HFFc6 (cell line): ENCODE measurements around the gene COX10. TPM values are rescaled to one million over a fixed set of nuclear protein-coding genes. Genes with fewer than 3 reads are reported as not detected.
A peak's percentile ranks its signal among the peaks of the same experiment; 100 is the strongest.

Source experiments
- DNase-seq: peaks from one replicate; pipeline ENCODE4 v3.0.0-alpha.2; 2018
- H3K27ac Mint-ChIP-seq: 2 replicates; pipeline ENCODE4 v1.8.0; 2020; ENCODE audit warnings: mild to moderate bottlenecking, mixed read lengths
- H3K27me3 Mint-ChIP-seq: 2 replicates; pipeline ENCODE4 v1.8.0; 2021; ENCODE audit warnings: mild to moderate bottlenecking, moderate library complexity, mixed read lengths; ENCODE audit not compliant: insufficient read depth
- H3K36me3 Mint-ChIP-seq: 2 replicates; pipeline ENCODE4 v1.8.0; 2021; ENCODE audit warnings: low read depth, mixed read lengths
- H3K4me1 Mint-ChIP-seq: 2 replicates; pipeline ENCODE4 v1.8.0; 2020; ENCODE audit warnings: low read depth, mixed read lengths
- H3K4me3 Mint-ChIP-seq: 2 replicates; pipeline ENCODE4 v1.8.0; 2020; ENCODE audit warnings: mild to moderate bottlenecking, moderate library complexity, mixed read lengths
- H3K9me3 Mint-ChIP-seq: 2 replicates; pipeline ENCODE4 v1.8.0; 2020; ENCODE audit warnings: mild to moderate bottlenecking, mixed read lengths
- CTCF ChIP-seq: fragments of 200-600 bp; sonication (generic); IDR thresholded peaks from 2 replicates; pipeline ENCODE4 v1.5.0; 2021; ENCODE audit warnings: antibody characterized with exemption, mild to moderate bottlenecking
- total RNA-seq, 6 experiments: library from RNA; stranded (reverse); fragmentation: NEBNext Ultra II Directional; extraction: Animal tissue kit (Norgen Biotek cat#: 25700); gene quantifications; 2 replicates in 1 of 6; 3 replicates in 5 of 6; pipeline ENCODE4 v1.2.3, GENCODE V29; 2021

COX10 gene
- total RNA-seq, 6 experiments from 2014 or later: 12.2 to 16.2 (median 14.8) TPM

DNA sequence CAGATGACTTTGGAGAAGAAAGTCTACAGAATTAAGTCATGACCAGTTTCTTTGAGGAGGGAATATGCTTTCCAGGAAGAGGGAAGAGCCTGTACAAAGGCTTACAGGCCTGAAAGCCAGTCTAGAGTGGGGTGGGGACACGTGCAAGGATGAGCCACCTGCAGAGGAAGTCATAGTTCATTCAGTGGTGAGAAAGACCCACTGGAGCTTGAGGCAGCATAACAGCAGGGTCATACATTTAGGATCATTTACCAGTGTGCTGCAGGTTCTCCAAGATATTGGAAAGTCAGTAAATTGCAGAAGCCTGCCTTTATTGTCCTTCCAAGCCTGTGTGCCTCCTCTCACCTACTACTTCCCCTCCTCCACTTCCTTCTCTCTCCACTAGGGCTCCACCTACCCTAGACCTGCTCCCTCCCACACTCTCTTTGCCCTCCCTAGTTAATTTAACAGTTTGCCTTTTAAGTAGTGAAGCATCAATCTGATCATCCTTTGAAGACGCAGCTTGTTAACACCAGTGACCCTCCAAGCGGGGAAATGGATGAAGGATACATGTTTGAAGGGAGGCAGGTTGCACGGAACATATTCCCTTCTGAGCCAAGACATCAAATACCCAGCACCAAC is 127.2 kb downstream of the COX10 start:
- H3K36me3 Mint-ChIP-seq: peaks cover 7% of the 10 kb centered on the region
- no peak overlapping the region for H3K27ac Mint-ChIP-seq
- H3K9me3 Mint-ChIP-seq: no peaks in the 10 kb centered on the region
- TF ChIP-seq CTCF: peak; percentile 46
- H3K4me1 Mint-ChIP-seq: peaks cover 6% of the 10 kb centered on the region; the same call in 1 of the 2 replicates
- peaks cover 2% of the 10 kb centered on the region for H3K27me3 Mint-ChIP-seq
- no peak for DNase-seq
- H3K4me3 Mint-ChIP-seq: no peak overlapping the region

GRCh38 chr17:14197057-14197456 is 127.8 kb downstream of the COX10 start:
- H3K4me1 Mint-ChIP-seq: peaks cover 4% of the 10 kb centered on the region; the same call in 1 of the 2 replicates
- no peak overlapping the region for H3K27ac Mint-ChIP-seq
- no peak for TF ChIP-seq CTCF
- peaks cover 2% of the 10 kb centered on the region for H3K27me3 Mint-ChIP-seq
- H3K36me3 Mint-ChIP-seq: peaks cover 4% of the 10 kb centered on the region
- DNase-seq: no peak
- H3K4me3 Mint-ChIP-seq: no peak overlapping the region
- H3K9me3 Mint-ChIP-seq: no peaks in the 10 kb centered on the region

DNA sequence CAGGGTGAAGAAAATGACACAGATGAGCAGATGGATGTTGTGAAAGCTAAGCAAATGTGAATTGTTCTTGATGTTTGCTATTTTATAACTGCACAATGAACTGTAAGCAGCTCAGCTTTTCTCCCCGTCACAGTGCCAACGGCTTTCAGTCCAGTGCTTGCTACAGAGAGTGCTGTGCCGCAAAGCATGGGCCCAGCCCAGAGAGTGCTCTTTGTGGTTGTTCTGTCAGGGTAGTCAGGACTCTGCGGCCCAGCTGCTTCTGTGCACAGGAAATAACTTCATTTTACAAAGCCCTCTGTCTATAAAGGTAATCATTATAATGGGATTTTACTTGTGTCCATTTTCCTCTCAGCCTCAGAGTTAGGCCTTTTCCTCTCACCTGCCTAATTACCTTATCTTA is 128.3 kb downstream of the COX10 start:
- Mint-ChIP-seq H3K27me3 (peaks cover 2% of the 10 kb centered on the region), H3K4me3 (no peak overlapping the region), H3K36me3 (no peaks in the 10 kb centered on the region), H3K27ac (no peak overlapping the region), H3K4me1 (no peaks in the 10 kb centered on the region; the same call in 1 of the 2 replicates), H3K9me3 (no peaks in the 10 kb centered on the region)
- no peak for DNase-seq
- TF ChIP-seq CTCF: no peak

DNA sequence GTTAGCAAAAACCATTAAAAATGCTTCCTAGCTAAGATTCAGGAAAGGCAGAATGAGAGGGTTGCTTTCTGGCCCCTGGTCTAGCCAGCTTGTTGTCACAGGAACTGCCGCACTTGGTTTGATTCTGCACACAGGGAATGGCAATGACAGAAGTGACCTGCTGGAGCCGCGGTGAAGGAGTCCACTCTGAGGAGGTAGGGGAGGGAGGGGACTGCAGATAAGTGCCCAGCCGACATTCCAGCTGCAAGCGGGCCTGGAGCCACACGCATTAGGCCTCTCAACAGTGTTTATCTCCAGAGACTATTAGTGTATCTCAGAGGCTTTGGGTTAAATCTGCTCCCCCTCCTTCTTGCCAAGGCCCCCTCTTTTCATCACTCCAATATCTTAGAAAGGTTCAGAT is 128.7 kb downstream of the COX10 start:
- H3K9me3 Mint-ChIP-seq: no peaks in the 10 kb centered on the region
- DNase-seq: no peak
- no peak overlapping the region for H3K4me3 Mint-ChIP-seq
- H3K36me3 Mint-ChIP-seq: no peaks in the 10 kb centered on the region
- peaks cover 2% of the 10 kb centered on the region for H3K27me3 Mint-ChIP-seq
- H3K4me1 Mint-ChIP-seq: no peaks in the 10 kb centered on the region; the same call in 1 of the 2 replicates
- no peak overlapping the region for H3K27ac Mint-ChIP-seq
- no peak for TF ChIP-seq CTCF

DNA sequence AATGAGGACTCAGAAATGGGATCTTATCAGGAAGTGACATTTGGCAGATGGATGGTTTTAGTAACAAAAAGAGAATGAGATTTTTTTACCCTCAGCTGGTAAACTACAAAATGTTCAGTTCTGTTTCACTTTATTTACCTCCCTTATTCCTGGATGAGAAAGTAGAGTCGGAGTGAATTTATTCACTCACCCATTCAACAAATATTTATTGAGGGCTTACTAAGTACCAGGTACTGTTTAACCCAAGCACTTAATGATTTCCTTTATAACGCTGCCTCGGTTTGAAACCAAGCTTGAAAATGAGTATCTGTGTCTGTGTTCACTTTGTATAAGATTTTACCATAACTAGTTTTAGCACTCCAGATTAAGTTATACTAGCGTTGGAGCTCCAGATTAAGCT is 129.3 kb downstream of the COX10 start:
- H3K27me3 Mint-ChIP-seq: no peaks in the 10 kb centered on the region; the same call in 1 of the 2 replicates
- no peaks in the 10 kb centered on the region for H3K9me3 Mint-ChIP-seq
- no peaks in the 10 kb centered on the region for H3K36me3 Mint-ChIP-seq
- H3K4me1 Mint-ChIP-seq: no peaks in the 10 kb centered on the region; the same call in 1 of the 2 replicates
- TF ChIP-seq CTCF: no peak
- no peak overlapping the region for H3K4me3 Mint-ChIP-seq
- no peak for DNase-seq
- H3K27ac Mint-ChIP-seq: no peak overlapping the region
